Mucosa of stomach (tissue), 1 donor: ENCODE results near the gene CTSK.

Experiments
- H3K27me3 ChIP-seq: one replicate; pipeline ENCODE4 v1.7.0; 2013; ENCODE audit warnings: mild to moderate bottlenecking, low read length; ENCODE audit not compliant: control insufficient read depth, insufficient read depth
- H3K36me3 ChIP-seq: one replicate; pipeline ENCODE4 v1.7.0; 2013; ENCODE audit warnings: low read length; ENCODE audit not compliant: control insufficient read depth, insufficient read depth
- H3K4me1 ChIP-seq: one replicate; pipeline ENCODE4 v1.7.0; 2013; ENCODE audit warnings: mild to moderate bottlenecking, low read length; ENCODE audit not compliant: control insufficient read depth, insufficient read depth
- H3K4me3 ChIP-seq: one replicate; pipeline ENCODE4 v1.7.0; 2013; ENCODE audit warnings: low read length
- H3K9ac ChIP-seq: one replicate; pipeline ENCODE4 v1.7.0; 2013; ENCODE audit warnings: mild to moderate bottlenecking, low read length, moderate library complexity
- H3K9me3 ChIP-seq: one replicate; pipeline ENCODE4 v1.7.0; 2013; ENCODE audit warnings: mild to moderate bottlenecking, low read length, moderate library complexity; ENCODE audit not compliant: control insufficient read depth
- donor health status: Pancreatic carcinoma.

CTSK gene

GRCh38 chr1:150749720-150750311 lies 58.2 kb downstream of the CTSK start:
- H3K9ac ChIP-seq = no peak overlapping the region
- H3K4me3 ChIP-seq = no peak overlapping the region
- H3K36me3 ChIP-seq = no peaks in the 10 kb centered on the region
- no peaks in the 10 kb centered on the region for H3K27me3 ChIP-seq
- no peaks in the 10 kb centered on the region for H3K9me3 ChIP-seq
- H3K4me1 ChIP-seq = no peaks in the 10 kb centered on the region

GRCh38 chr1:150748878-150749719 lies 59.0 kb downstream of the CTSK start:
- no peaks in the 10 kb centered on the region for H3K4me1 ChIP-seq
- no peak overlapping the region for H3K9ac ChIP-seq
- no peaks in the 10 kb centered on the region for H3K36me3 ChIP-seq
- H3K9me3 ChIP-seq = no peaks in the 10 kb centered on the region
- H3K27me3 ChIP-seq = no peaks in the 10 kb centered on the region
- no peak overlapping the region for H3K4me3 ChIP-seq
